Regular cardiac myocyte (primary cell): ENCODE data around the gene TRIP12. TPM values are rescaled to one million over a fixed set of nuclear protein-coding genes. Genes with fewer than 3 reads are reported as not detected.

ENCODE experiments used
- total RNA-seq: library from RNA; depleted of rRNA; stranded (reverse); fragments of >200 nt; gene quantifications from 2 replicates; pipeline ENCODE4 v1.2.3, GENCODE V29; 2014

TRIP12 gene
- 254 and 256 TPM in 2 replicates for total RNA-seq

DNA sequence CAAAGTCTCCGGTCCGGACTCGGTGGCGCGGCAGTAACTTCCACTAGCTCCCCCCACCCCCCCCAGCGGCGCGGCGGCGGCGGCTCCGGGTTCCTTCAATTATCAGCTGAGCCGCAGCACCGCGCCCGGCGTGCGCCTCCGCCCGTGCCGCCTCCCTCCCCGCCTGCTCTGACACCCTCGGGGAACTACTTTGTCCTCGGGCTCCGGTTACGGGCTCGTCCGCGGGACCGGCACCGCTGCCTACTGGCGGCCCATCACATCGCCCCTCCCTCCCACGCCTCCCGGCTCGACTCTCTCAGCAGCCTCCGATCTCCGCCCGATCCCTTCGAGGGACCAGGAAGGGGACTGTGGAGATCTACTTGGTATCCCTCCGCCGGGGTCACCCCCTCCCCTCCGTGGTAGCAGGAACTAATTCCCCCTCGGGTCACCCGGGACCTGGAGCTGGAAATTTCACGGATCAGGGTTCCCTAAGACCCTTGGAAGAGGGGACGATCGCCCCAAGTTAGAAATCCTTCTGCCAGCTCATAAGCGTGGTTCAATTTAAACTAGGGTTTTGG lies at the start of gene TRIP12:
TRIP12 (minus strand) TSS at position 118 of the 557 bp plus-strand sequence. CDS start 41,930 bp downstream, outside the sequence.

DNA sequence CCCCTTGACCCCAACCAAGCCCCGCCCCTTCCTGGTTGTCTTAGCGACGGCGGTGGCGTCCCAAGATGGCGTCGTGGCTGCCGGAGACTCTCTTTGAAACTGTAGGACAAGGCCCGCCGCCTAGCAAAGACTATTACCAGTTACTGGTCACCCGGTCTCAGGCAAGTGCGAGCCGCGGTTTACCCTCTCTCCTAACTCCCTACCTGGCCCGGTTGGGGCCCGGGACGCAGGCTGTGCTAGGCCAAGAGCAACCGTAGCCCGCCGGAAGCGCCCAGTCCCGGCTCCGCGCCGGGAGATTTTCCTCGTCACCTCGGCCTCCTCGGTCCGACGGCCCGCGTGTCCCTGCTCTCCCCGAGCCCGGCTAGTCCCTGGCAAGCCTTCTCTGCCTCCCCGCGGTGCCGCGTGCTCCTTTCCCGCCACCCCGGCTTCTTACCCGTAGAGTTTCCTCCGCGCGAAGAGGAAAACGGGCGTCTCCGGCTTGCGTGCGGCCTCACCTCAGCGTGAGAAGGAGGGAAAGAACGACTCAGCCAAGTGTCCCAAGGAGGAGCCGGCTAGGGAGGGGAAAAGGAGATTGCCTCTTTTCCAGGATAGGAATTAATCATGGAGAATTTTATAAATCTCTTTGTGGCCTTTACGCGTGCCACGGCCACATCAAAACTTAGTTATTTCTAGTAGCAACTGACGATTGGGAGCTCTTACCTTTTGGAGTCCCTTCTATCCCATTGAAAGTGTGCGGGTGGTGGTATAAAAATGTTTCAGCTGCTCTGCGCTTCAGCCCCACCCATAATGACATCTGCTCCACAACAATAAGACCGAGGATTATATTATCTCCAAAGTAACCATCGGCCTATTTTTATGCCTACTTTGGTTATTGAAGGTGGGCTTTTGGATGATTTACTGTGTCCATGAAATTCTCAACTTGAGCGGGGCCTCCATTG lies 909 bp upstream of the TRIP12 start, which contains the start of gene FBXO36:
FBXO36 (plus strand) TSS at position 55 of the 938 bp plus-strand sequence; CDS start at position 66, 11 bp downstream.

DNA sequence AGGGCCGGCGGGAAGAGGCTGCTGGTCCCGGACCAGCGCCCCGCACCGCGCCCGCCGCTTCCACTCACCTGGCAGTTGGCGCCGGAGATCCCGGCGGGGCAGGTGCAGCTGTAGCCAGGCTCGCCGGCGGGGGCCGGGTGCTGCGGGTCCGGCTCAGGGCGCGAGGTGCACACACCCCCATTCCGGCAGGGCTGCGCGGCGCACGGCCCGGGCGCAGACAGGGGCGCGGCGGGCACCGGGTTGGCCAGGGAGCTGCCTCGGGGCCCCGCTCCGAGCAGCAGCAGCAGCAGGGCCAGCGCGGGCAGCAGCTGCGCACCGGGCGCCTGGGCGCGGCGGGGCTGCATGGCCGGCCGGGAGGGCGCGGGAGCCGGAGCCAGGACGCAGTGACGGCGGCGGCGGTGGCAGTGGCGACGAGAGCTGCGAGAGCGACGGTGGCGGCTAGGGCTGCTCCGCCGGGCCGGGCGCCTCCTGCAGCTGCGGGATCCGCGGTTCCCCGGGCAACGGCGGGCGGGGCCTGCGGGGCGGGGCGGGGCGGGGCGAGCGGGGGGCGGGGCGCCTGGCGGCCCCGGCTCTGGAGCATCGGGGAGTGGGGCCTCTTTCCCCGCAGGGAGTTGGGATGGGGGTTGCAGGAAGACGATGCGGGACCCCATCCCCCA lies 207.6 kb downstream of the TRIP12 start, which contains the start of gene DNER:
DNER (minus strand) TSS at position 476 of the 656 bp plus-strand sequence; CDS start at position 344, 132 bp downstream.

Other genes with a start within 250 kb of the TRIP12 start
- gene DNER, start 207.5 kb downstream of the TRIP12 start, total RNA-seq = under 0.01 and 3.4 TPM in 2 replicates
- gene FBXO36, start 494 bp upstream of the TRIP12 start, total RNA-seq = 1.5 and 2.3 TPM in 2 replicates
- gene SLC16A14, start 146.9 kb upstream of the TRIP12 start, total RNA-seq = 0.58 and 2.3 TPM in 2 replicates